Measurements from ENCODE around the gene CCDC183.
"Not testable (repeated sequence)": the region's sequence is repeated elsewhere in the genome, so short reads cannot be mapped to it uniquely, and the experiment has no call there.

The CCDC183 gene

DNA sequence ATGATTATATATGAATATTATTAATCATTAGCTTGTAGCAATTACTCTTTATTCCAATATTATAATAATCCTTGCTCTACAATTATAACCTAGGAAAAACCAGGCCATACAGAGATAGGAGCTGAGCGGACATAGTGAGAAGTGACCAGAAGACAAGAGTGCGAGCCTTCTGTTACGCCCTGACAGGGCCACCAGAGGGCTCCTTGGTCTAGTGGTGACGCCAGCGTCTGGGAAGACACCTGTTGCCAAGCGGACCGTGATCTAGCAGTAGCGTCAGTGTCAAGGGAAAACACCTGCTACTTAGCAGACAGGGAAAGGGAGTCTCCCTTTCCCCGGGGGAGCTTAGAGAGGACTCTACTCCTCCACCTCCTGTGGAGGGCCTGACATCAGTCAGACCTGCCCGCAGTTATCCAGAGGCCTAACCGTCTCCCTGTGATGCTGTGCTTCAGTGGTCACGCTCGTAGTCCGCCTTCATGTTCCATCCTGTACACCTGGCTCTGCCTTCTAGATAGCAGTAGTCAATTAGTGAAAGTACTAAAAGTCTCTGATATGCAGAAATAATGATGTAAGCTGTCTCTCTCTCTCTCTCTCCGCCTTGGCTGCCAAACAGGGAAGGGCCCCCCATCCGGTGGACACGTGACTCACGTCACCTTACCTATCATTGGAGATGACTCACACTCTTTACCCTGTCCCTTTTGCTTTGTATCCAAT is 29.6 kb upstream of the CCDC183 start:
- H3K9me3 Mint-ChIP-seq, result not testable (repeated sequence)
- Mint-ChIP-seq H3K27me3 (peaks cover 55% of the 10 kb centered on the region), H3K4me1 (peaks cover 25% of the 10 kb centered on the region), H3K27ac (peak overlapping the region; percentile 35 to 89), H3K4me3 (peak overlapping the region; percentile 35 to 46)
- peak; percentile 61 for ATAC-seq
- peak; percentile 43 to 71 for DNase-seq

- Mint-ChIP-seq H3K27me3 (peaks cover 44% of the 10 kb centered on the region), H3K4me3 (no peak overlapping the region), H3K27ac (peak overlapping the region in 1 of 2 donors; percentile 93), H3K4me1 (peaks cover 33% of the 10 kb centered on the region), H3K9me3 (peaks cover 9 to 11% of the 10 kb centered on the region in 2 donors)
- ATAC-seq (peak; percentile 79), DNase-seq (peak; percentile 57)
Measured at GRCh38 chr9:136769710-136770191, 26.4 kb upstream of the CCDC183 start.

DNA sequence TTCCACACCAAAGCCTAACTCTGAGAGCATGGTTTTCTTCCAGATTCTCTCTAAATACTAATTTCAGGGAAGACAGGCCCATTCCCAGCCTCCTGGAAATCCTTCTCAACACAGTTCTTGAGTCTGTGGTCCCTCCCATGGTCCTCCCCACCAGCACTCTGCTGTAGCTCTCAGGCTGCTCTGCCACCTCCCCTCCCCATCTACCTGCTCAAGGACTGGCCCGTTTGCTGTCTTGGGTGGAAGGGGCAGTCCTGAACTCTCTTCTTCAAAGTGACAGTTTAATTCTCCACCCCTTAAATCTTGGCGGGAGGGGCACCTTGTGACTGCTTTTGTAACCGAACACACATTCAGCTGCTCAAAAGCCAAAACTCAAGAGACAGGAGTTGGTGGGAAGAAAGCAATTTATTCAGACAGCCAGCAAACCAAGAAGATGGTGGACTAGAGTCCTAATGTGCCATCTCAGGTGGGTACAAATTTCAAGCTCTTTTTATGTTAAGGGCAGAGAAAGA is 24.2 kb upstream of the CCDC183 start:
- H3K9me3 Mint-ChIP-seq, result peaks cover 9 to 11% of the 10 kb centered on the region in 2 donors
- H3K27me3 Mint-ChIP-seq, result peaks cover 29% of the 10 kb centered on the region
- H3K27ac Mint-ChIP-seq, result no peak overlapping the region
- H3K4me3 Mint-ChIP-seq, result no peak overlapping the region
- no peak for DNase-seq
- no peak for ATAC-seq
- H3K4me1 Mint-ChIP-seq, result peaks cover 18% of the 10 kb centered on the region

DNA sequence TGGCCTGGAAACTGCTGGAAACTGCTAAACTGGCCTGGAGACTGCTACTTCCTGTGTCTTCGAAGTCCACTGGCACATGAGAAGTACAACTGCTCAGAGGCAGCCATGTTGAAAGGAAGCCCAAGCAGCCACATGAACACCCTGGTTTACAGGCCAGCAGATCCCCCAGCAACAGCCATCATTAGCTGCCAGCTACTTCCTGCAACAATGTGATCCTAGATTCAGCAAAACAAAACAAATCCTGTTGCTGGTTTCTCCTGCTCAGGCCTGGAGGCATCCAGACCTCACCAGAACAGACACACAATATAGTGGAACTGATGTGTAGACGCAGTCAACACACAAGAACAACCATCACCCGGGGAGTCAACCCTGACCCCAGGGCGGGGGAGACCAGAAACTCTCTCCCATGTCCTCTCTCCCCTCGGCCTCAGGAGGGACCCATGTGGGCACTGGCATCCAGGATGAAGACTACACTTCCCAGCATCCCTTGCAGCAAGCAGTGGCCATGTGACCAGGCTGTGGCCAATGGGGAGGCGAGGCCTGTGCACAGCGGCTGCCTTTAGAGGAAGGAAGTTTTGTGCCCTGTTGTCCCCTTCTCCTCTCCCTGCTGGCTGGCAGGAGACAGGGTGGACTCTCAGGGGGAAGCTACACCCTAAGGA is 22.6 kb upstream of the CCDC183 start:
- no peak overlapping the region for H3K27ac Mint-ChIP-seq
- H3K4me3 Mint-ChIP-seq, result no peak overlapping the region
- ATAC-seq (peak; percentile 62), DNase-seq (no peak)
- H3K9me3 Mint-ChIP-seq, result peaks cover 9 to 11% of the 10 kb centered on the region in 2 donors
- H3K27me3 Mint-ChIP-seq, result peaks cover 25% of the 10 kb centered on the region
- peaks cover 14% of the 10 kb centered on the region for H3K4me1 Mint-ChIP-seq

- DNase-seq (no peak), ATAC-seq (no peak)
- Mint-ChIP-seq H3K4me3 (no peak overlapping the region), H3K9me3 (peaks cover 9 to 11% of the 10 kb centered on the region in 2 donors), H3K4me1 (peaks cover 14% of the 10 kb centered on the region), H3K27me3 (peaks cover 34% of the 10 kb centered on the region), H3K27ac (no peak overlapping the region)
Measured at GRCh38 chr9:136774416-136775045, 21.6 kb upstream of the CCDC183 start.

DNA sequence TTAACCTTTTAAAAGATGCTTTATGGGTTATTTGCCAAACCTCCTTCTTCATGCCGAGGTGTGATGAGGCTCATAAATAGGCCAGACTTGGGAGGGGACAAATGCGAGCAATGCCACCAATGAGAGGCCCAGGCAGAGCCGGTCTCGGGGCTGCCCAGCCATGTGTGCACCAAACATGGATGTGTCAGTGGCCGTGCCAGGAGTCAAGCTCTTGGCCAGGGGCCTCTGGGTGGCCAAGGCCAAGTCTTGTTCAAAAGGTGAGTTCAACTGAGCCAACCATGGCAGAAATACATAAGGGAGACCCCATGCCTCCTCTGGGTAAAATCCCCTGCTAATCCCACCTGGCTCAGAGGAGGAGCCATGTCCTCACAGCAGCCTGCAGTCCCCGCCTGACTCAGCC is 20.9 kb upstream of the CCDC183 start:
- no peak for ATAC-seq
- Mint-ChIP-seq H3K27me3 (peaks cover 33% of the 10 kb centered on the region), H3K9me3 (peaks cover 9 to 11% of the 10 kb centered on the region in 2 donors), H3K27ac (no peak overlapping the region), H3K4me3 (no peak overlapping the region), H3K4me1 (peaks cover 8% of the 10 kb centered on the region)
- DNase-seq, result no peak

- ATAC-seq, result no peak
- no peak for DNase-seq
- Mint-ChIP-seq H3K4me1 (peaks cover 8% of the 10 kb centered on the region), H3K4me3 (no peak overlapping the region), H3K27me3 (peaks cover 27% of the 10 kb centered on the region), H3K27ac (no peak overlapping the region), H3K9me3 (peaks cover 9 to 11% of the 10 kb centered on the region in 2 donors)
Measured at GRCh38 chr9:136776947-136777346, 19.2 kb upstream of the CCDC183 start.

GRCh38 chr9:136777359-136777758 is 18.8 kb upstream of the CCDC183 start:
- no peak overlapping the region for H3K27ac Mint-ChIP-seq
- H3K4me3 Mint-ChIP-seq, result no peak overlapping the region
- H3K4me1 Mint-ChIP-seq, result peaks cover 8% of the 10 kb centered on the region
- no peak for ATAC-seq
- no peak for DNase-seq
- H3K27me3 Mint-ChIP-seq, result peaks cover 27% of the 10 kb centered on the region
- peaks cover 9 to 11% of the 10 kb centered on the region in 2 donors for H3K9me3 Mint-ChIP-seq

- ATAC-seq (no peak), DNase-seq (no peak)
- H3K4me3 Mint-ChIP-seq, result no peak overlapping the region
- peaks cover 27% of the 10 kb centered on the region for H3K27me3 Mint-ChIP-seq
- peaks cover 8% of the 10 kb centered on the region for H3K4me1 Mint-ChIP-seq
- H3K9me3 Mint-ChIP-seq, result no peaks in the 10 kb centered on the region
- no peak overlapping the region for H3K27ac Mint-ChIP-seq
Measured at GRCh38 chr9:136779808-136780207, 16.3 kb upstream of the CCDC183 start.

- ATAC-seq (no peak), DNase-seq (no peak)
- Mint-ChIP-seq H3K27ac (no peak overlapping the region), H3K9me3 (no peaks in the 10 kb centered on the region), H3K27me3 (peaks cover 26% of the 10 kb centered on the region), H3K4me1 (peaks cover 11% of the 10 kb centered on the region), H3K4me3 (no peak overlapping the region)
Measured at GRCh38 chr9:136782452-136782851, 13.7 kb upstream of the CCDC183 start.

- H3K9me3 Mint-ChIP-seq, result no peaks in the 10 kb centered on the region
- DNase-seq (no peak), ATAC-seq (no peak)
- H3K27me3 Mint-ChIP-seq, result peaks cover 7% of the 10 kb centered on the region
- H3K4me1 Mint-ChIP-seq, result peaks cover 28% of the 10 kb centered on the region
- H3K4me3 Mint-ChIP-seq, result no peak overlapping the region
- H3K27ac Mint-ChIP-seq, result no peak overlapping the region
Measured at GRCh38 chr9:136784249-136784996, 11.7 kb upstream of the CCDC183 start.

GRCh38 chr9:136784997-136785361 is 11.2 kb upstream of the CCDC183 start:
- H3K27me3 Mint-ChIP-seq, result peaks cover 1% of the 10 kb centered on the region
- ATAC-seq (no peak), DNase-seq (no peak)
- H3K27ac Mint-ChIP-seq, result no peak overlapping the region
- no peaks in the 10 kb centered on the region for H3K9me3 Mint-ChIP-seq
- H3K4me1 Mint-ChIP-seq, result peaks cover 30% of the 10 kb centered on the region
- H3K4me3 Mint-ChIP-seq, result no peak overlapping the region

DNA sequence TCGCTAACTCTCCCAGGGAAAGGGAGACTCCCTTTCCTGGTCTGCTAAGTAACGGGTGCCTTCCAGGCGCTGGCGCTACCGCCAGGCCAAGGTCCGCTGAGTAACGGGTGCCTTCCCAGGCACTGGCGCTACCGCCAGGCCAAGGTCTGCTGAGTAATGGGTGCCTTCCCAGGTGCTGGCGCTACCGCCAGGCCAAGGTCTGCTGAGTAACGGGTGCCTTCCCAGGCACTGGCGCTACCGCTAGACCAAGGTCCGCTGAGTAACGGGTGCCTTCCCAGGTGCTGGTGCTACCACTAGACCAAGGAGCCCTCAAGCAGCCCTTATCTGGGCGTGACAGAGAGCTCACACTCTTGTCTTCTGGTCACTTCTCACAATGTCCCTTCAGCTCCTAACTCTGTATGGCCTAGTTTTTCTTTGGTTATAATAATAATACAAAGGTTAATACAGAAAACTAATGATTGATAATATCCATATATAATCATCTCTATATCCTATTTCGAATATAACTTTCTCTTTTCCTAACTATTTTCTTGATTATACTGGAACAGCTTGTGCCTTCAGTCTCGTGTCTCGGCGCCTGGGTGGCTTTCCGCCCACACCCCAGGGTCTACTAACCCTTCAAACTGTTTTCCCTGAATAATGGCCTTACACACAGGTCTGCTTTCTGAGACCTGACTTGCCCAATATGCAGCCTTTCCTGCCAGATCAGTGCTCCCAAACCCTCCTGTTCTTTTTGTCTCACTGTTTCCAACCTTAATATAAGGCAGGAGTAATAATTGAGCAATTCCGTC is 10.4 kb upstream of the CCDC183 start:
- not testable (repeated sequence) for DNase-seq, H3K27ac Mint-ChIP-seq, H3K9me3 Mint-ChIP-seq, ATAC-seq, H3K27me3 Mint-ChIP-seq, H3K4me3 Mint-ChIP-seq
- H3K4me1 Mint-ChIP-seq, result peaks cover 36% of the 10 kb centered on the region

DNA sequence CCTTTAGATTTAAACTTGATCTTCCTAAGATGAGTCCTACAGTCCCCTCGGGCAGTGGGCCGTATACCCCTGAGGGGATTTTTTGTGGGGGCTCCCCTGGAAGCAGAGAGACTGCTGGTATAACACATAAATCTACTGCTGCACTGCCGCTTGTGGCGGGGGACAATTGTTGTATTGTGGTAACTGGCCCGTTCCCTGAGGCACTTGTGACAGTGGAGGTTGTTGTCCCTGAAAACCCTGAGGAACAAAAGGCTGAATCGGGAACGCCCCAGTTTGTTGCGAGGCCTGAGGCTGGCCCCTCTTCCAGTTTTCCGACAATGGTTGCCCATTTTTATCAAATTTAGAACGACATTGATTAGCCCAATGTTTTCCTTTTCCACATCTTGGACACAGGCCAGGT is 9.7 kb upstream of the CCDC183 start:
- Mint-ChIP-seq H3K27me3 (no peaks in the 10 kb centered on the region), H3K4me3 (no peak overlapping the region), H3K27ac (no peak overlapping the region), H3K9me3 (no peaks in the 10 kb centered on the region), H3K4me1 (peaks cover 36% of the 10 kb centered on the region)
- DNase-seq (no peak), ATAC-seq (no peak)

- not testable (repeated sequence) for H3K4me3 Mint-ChIP-seq, DNase-seq, H3K9me3 Mint-ChIP-seq, ATAC-seq, H3K27me3 Mint-ChIP-seq, H3K27ac Mint-ChIP-seq
- H3K4me1 Mint-ChIP-seq, result peaks cover 40% of the 10 kb centered on the region
Measured at GRCh38 chr9:136786983-136787382, 9.2 kb upstream of the CCDC183 start.

Data from stimulated activated naive CD8-positive, alpha-beta T cell treated with anti-CD3 and anti-CD28 coated beads, Interleukin-15, amount 100 ng/mL, for 72 hours (primary cell).